Measurements from ENCODE around the gene TMBIM6. TPM values are rescaled to one million over a fixed set of nuclear protein-coding genes. Genes with fewer than 3 reads are reported as not detected.

Gene TMBIM6
- polyA plus RNA-seq, 1 donor: 268 TPM

- DNase-seq: no peak
Measured at GRCh38 chr12:49798248-49798647, 56.9 kb downstream of the TMBIM6 start.

- DNase-seq: no peak
Measured at GRCh38 chr12:49798934-49799333, 57.6 kb downstream of the TMBIM6 start.

- DNase-seq: no peak
Measured at GRCh38 chr12:49800421-49801140, 59.2 kb downstream of the TMBIM6 start.

GRCh38 chr12:49801141-49802063, 60.0 kb downstream of the TMBIM6 start:
- DNase-seq: no peak

GRCh38 chr12:49803693-49804450, 62.5 kb downstream of the TMBIM6 start:
- no peak for DNase-seq

DNA sequence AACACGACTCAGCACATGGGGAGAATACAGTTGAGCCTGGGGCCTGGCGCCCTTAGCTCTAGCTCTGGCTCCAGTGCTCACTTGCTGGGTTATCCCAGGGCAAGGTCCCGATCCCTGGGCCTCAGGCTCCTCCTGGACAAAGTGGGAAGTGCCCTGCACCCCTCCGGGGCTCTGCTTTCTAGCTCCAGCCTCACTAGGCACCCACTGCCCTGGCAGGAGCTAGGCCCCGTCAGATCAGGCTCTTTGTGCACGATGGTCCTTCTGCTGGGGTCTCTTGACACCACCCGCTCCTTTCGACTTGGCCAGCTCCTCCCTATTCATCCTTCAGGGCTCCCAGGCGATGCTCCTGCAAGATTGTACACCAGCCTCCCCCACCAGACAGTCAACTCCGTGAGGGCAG, 63.5 kb downstream of the TMBIM6 start:
- DNase-seq: no peak

- DNase-seq: no peak
Measured at GRCh38 chr12:49805409-49805808, 64.1 kb downstream of the TMBIM6 start.

- DNase-seq: no peak
Measured at GRCh38 chr12:49806321-49806813, 65.0 kb downstream of the TMBIM6 start.

DNA sequence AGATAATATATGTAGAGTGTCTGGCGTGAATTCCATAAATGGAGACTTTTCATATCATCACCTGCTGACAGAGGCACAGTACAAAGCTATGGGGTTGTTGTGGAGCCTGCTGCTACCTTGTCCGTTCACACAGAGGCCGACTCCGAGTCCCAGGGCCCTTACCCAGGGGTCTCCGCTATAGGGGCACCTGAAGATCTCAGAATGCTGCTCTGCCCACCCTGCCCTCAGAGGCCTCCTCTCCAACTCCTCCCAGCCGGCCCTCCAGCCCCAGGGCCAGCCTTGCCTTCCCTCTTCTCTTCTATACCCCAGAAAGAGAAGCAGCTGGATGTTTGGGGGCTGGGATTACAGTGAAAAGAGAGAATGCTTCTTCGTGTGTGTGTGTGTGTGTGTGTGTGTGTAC, 65.5 kb downstream of the TMBIM6 start:
- no peak for DNase-seq

DNA sequence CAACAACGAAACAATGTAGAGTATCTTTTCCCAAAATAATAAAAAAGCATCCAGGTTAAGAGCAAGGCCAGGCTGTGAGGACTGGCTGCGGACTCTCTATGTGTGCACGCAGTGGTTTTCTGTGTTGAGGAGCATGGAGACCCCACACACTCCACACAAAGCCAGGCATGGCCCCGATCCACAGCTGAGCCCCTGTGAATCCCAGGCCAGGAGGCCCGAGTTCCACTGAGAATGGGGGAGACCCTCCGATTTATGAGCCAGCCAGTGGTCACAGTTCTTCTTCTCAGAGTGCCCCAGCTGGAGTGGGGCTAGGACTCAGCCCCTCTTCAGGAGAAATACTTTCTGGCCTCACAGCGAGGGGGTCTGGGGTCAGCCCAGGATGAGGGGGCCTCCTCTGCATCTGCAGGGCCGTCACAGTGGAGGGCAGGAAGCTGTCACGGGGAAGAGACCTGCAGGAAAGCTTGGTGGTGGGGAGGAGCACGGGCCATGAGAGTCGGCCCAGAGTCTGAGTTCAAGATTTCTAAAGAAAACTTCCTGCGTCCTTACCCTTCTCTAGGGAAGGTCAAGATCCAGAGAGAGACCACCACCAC, 66.7 kb downstream of the TMBIM6 start:
- DNase-seq: no peak

- DNase-seq: peak; percentile 58
Measured at GRCh38 chr12:49808686-49809380, 67.5 kb downstream of the TMBIM6 start.

- DNase-seq: peak; percentile 68
Measured at GRCh38 chr12:49809381-49809905, 68.1 kb downstream of the TMBIM6 start.

DNA sequence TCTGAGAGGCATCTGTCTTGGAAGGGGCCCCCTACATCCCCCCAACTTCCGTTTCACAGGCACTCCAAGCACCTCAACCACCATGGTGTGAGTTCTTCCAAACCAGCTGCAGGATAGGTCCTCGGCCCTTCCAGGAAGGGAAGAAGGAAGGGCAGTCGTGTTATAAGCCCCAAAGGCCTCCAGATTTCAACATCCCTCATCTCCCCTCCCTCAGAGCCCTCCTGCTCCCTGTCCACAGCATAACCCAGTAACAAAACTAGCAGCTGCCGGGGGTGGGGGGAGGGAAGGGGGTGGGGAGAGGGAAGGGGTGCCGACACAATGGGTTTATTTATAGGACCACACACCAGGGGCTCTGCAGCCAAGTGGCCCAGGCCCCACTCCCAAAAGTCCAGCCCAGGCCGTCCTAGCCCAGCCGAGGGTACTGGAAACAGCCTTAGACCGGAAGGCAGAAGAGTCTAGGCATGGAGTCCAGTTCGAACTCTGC, 68.6 kb downstream of the TMBIM6 start:
- DNase-seq: no peak

- no peak for DNase-seq
Measured at GRCh38 chr12:49811136-49811535, 69.8 kb downstream of the TMBIM6 start.

GRCh38 chr12:49811961-49812401, 70.6 kb downstream of the TMBIM6 start:
- DNase-seq: no peak

GRCh38 chr12:49813131-49813530, 71.8 kb downstream of the TMBIM6 start:
- DNase-seq: no peak

Other genes starting within 250 kb of the TMBIM6 start
- gene KCNH3, start 202.5 kb upstream of the TMBIM6 start, polyA plus RNA-seq (ENCODE audit: insufficient read length): 2.0 TPM
- gene MCRS1, start 173.4 kb upstream of the TMBIM6 start, polyA plus RNA-seq (ENCODE audit: insufficient read length): 59.6 TPM
- 2.7 TPM for gene FAM186B, start 135.9 kb upstream of the TMBIM6 start, polyA plus RNA-seq (ENCODE audit: insufficient read length)
- 18.1 TPM for gene PRPF40B, start 118.0 kb upstream of the TMBIM6 start, polyA plus RNA-seq (ENCODE audit: insufficient read length)
- gene FMNL3, start 34.2 kb upstream of the TMBIM6 start, polyA plus RNA-seq (ENCODE audit: insufficient read length): 26.2 TPM
- gene NCKAP5L, start 86.9 kb downstream of the TMBIM6 start, polyA plus RNA-seq (ENCODE audit: insufficient read length): 56.8 TPM
- gene BCDIN3D, start 101.5 kb downstream of the TMBIM6 start, polyA plus RNA-seq (ENCODE audit: insufficient read length): 5.3 TPM
- gene FAIM2, start 162.3 kb downstream of the TMBIM6 start, polyA plus RNA-seq (ENCODE audit: insufficient read length): 10.3 TPM
- not detected for gene AQP2, start 209.2 kb downstream of the TMBIM6 start, polyA plus RNA-seq (ENCODE audit: insufficient read length)
- 0.22 TPM for gene AQP5, start 220.3 kb downstream of the TMBIM6 start, polyA plus RNA-seq (ENCODE audit: insufficient read length)
- 0.09 TPM for gene AQP6, start 231.4 kb downstream of the TMBIM6 start, polyA plus RNA-seq (ENCODE audit: insufficient read length)